Limb (tissue), 2 donors: ENCODE measurements around the gene SEC22A.

Experiments
- DNase-seq, 2 donors: peaks; one replicate each; pipeline ENCODE4 v3.0.0-alpha.2; 2016; ENCODE audit errors: extremely low spot score in 2 of 2

The SEC22A gene

GRCh38 chr3:123302961-123303360 lies 101.2 kb downstream of the SEC22A start:
- no peak for DNase-seq

DNA sequence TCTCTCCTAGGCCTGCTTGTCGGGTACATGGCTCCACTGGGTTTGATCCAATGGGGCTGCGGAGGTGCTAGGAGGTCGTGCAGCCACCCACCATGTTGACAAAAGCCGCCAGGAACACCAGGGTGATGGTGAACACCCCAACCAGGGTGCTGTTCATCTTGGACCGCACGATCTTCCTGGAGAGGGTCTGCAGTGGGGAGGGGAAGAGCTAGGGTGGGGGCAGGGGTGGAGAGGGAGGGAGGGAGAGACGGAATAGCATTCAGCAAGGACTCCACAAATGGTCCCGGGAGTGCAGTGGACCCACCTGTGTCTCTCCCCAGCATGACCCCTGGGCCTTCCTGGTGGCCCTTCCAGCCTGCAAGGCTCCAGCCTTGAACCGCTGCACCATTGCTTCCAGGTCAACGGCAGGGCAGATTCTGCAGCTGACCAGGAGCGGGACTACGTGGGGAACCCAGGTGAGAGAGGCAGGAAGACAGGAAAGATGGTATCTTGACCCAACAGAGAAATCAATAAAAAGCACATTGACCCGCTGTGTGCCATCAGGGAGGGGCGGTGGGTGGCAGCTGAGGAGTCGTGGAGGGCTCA lies 102.3 kb downstream of the SEC22A start:
- DNase-seq = no peak

DNA sequence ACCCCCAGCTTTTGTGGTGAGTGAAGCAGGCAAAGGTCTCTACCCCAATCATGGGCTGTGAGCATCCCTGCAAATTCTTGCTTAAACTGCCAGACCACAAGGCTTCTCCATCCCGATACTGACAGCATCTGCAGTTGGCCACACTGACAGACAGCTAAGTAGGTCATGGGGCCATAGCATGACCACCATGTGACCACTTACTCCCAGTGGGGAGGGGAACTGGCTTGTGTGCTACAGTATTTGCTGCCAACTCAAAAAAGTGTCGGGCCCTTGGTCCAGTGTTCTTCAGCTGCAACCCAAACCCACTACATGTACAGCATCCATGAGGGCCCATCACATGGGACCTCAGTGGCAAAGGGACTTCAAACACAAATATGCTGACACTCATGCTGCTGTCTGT lies 103.4 kb downstream of the SEC22A start:
- no peak for DNase-seq

DNA sequence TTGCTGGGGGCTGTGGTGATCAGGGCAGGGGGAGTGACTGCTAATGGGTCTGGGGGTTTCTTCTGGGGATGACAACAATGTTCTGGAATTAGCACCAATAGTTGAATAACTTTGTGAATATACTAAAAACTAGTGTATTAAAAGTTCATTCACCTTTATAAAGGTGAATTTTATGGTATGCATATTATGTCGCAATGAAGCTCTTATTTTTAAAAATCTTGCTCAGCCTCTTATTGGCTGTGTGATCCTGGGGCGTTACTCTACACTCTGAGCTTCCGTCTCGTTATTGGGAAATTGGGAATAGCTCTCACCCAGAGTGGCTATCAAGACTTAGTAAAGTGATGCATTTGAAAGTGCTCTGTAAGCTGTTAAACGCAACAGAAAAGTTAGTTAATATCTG lies 105.3 kb downstream of the SEC22A start:
- no peak for DNase-seq

GRCh38 chr3:123310186-123310585 lies 108.4 kb downstream of the SEC22A start:
- no peak for DNase-seq

DNA sequence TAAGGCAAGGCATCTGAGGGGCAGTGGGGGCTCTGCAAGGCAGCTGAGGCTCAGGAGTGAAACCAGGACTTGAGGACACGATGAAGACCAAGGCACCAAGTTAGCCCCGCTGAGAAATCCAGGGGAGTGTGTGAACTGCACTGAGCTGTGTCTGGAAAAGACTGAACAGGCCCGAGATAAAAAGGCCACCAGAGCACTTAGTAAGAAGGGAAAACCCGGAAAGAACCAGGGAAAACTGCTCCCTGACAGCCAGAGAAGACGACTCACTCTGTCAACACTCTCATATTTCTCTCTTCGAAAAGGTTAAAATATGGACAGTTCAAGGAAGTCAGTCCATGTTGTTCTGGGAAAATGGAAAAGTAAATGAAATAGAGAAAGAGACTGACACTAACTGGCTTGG lies 109.0 kb downstream of the SEC22A start:
- no peak for DNase-seq

DNA sequence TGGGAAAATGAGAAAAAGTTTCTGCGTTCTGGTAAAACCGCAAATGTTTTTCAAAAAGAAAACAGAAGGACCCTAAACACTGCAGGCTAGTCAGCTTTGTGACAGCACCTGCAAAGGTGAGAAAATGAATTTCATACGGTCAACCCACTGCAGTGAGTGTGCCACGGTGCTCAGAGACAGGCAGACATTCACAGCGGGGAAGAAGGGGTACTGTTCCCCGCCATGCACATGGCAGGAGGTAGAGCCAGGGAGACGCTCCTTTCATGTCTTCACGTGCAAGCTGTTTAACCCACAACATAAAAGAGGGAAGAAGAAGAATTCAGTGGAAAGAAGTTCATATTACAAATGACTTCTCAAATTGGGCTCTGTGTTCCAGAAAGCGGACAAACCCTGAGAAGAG lies 109.5 kb downstream of the SEC22A start:
- no peak for DNase-seq

GRCh38 chr3:123312331-123313265 lies 110.9 kb downstream of the SEC22A start:
- no peak for DNase-seq

GRCh38 chr3:123313889-123314288 lies 112.1 kb downstream of the SEC22A start:
- DNase-seq = no peak

DNA sequence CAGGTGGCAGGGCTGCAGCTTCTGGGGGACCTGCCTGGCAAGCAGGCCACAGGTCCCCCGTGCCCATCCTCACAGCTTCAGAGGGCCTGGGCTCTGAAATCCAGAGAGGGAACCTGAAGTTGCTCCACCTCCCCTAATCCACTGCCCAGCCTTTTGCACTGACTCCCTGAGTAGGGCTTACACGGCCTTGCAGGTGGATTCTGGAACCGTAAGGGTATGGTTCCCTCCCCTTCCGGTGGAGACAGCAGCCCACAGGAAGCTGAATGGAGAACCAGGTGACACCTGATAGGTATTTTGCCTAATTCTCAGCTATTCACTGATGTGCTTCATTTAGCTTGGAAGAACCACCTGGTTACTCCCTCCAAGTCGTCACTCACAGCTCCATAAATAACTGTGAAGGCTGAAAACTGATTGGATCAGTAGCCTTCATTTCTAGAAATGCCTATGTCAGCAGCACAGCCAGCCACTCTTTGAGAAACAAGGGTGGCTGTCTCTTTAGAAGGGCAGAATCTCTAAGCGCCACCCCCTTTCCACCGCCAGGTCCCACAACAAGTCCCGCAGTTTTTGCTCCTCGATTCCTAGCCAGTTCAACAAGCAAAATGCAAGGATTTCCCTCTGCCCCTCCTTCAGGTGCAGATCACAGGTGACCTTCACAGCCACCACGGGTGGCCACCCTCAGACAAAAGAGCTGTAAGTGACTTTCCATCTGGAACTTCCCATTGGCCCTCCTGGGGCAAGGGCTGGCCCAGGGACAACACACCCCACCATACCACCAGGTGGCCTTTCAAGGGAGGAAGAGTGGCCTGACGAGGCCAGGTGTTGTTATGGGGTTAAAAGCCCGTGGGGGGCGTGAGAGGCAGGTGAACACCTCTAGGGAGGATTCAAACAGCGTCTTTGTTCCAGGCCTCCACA lies 112.9 kb downstream of the SEC22A start:
- DNase-seq = no peak

DNA sequence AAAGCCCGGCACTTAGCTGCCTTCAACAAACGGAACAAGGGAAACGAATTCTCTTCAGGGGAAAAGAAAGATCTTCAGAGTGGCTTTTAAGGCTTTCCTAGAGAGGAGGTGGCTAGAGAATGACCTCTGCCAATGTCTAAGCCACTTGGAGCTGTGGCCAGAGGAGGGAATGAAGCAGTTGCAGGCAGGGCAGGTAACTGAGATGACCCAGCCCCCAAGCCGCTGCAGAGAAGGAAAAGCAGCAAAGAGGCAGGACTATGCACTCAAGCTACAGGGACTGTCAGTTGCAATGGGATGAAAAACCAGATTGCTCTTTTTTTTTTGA lies 113.5 kb downstream of the SEC22A start:
- DNase-seq = no peak

GRCh38 chr3:123317716-123318115 lies 116.0 kb downstream of the SEC22A start:
- DNase-seq = no peak

- DNase-seq = no peak
Measured at GRCh38 chr3:123318374-123318773, 116.6 kb downstream of the SEC22A start.

DNA sequence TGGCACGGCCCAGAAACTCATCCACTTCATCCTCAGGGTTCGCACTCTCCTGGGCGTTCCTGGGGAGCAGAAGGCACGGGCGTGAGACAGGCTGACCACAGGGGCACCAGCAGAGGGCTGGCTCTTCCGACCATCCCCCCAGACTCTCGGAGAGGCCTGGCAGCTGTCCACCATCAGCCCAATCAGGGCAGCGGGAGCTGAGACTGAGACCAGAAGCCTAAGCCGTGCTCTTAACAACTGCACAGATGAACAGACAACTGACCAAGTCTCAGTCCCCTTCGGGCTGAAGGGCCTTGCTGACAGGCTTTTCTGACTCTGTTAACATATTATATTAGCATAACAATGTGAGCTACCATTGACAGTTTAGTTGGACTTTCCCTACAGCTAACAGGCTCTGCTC lies 118.0 kb downstream of the SEC22A start:
- no peak for DNase-seq

DNA sequence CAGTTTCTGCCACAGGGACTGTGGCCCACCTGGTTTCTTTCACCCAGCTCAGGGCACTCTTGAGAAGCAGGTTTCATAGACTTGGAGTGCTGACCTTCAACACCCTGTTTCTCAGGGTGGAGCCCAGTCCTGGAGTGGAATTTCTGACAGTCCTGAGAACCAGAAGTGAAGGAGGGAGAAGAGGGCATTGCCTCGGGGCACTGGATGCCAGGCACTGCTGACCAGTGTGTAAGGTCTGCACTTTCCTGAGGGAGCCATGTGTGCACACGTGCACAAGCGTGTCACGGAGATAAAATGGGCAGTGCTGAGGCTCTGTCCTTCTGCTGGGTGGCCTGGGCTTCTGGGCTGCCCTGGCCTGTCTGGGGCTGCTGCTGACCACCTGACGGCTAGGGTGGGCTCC lies 118.5 kb downstream of the SEC22A start:
- DNase-seq = no peak

GRCh38 chr3:123321806-123322205 lies 120.1 kb downstream of the SEC22A start:
- no peak for DNase-seq

GRCh38 chr3:123322866-123323265 lies 121.1 kb downstream of the SEC22A start:
- DNase-seq = no peak
